ENCODE results near the gene NAALADL2.
"Not testable (repeated sequence)": the region's sequence is repeated elsewhere in the genome, so short reads cannot be mapped to it uniquely, and the experiment has no call there.

The NAALADL2 gene

GRCh38 chr3:175447521-175447920 lies 588.4 kb downstream of the NAALADL2 start:
- DNase-seq = no peak

- DNase-seq = no peak
These were observed 594.2 kb downstream of the NAALADL2 start for GRCh38 chr3:175453361-175453760.

- DNase-seq = no peak
These were observed 597.3 kb downstream of the NAALADL2 start for GRCh38 chr3:175456466-175456865.

GRCh38 chr3:175457301-175457700 lies 598.2 kb downstream of the NAALADL2 start:
- DNase-seq = no peak

- not testable (repeated sequence) for DNase-seq
These were observed 601.8 kb downstream of the NAALADL2 start for GRCh38 chr3:175460849-175461399.

GRCh38 chr3:175464362-175464761 lies 605.2 kb downstream of the NAALADL2 start:
- no peak for DNase-seq

GRCh38 chr3:175469124-175469523 lies 610.0 kb downstream of the NAALADL2 start:
- DNase-seq = no peak

GRCh38 chr3:175475765-175476164 lies 616.6 kb downstream of the NAALADL2 start:
- no peak for DNase-seq

GRCh38 chr3:175476489-175476888 lies 617.4 kb downstream of the NAALADL2 start:
- DNase-seq = no peak

GRCh38 chr3:175477651-175478224 lies 618.6 kb downstream of the NAALADL2 start:
- DNase-seq = no peak

- DNase-seq = no peak
These were observed 619.2 kb downstream of the NAALADL2 start for GRCh38 chr3:175478301-175478700.

- no peak for DNase-seq
These were observed 620.0 kb downstream of the NAALADL2 start for GRCh38 chr3:175479175-175479574.

GRCh38 chr3:175479800-175480199 lies 620.7 kb downstream of the NAALADL2 start:
- no peak for DNase-seq

GRCh38 chr3:175484666-175485065 lies 625.5 kb downstream of the NAALADL2 start:
- no peak for DNase-seq

- DNase-seq = no peak
These were observed 626.3 kb downstream of the NAALADL2 start for GRCh38 chr3:175485436-175485835.

GRCh38 chr3:175486255-175486654 lies 627.1 kb downstream of the NAALADL2 start:
- DNase-seq = no peak

- DNase-seq = no peak
These were observed 630.3 kb downstream of the NAALADL2 start for GRCh38 chr3:175489406-175489805.

- no peak for DNase-seq
These were observed 634.2 kb downstream of the NAALADL2 start for GRCh38 chr3:175493301-175493700.

- peak; percentile 19 for DNase-seq
These were observed 636.2 kb downstream of the NAALADL2 start for GRCh38 chr3:175495331-175495730.

- no peak for DNase-seq
These were observed 643.0 kb downstream of the NAALADL2 start for GRCh38 chr3:175502155-175502554.

GRCh38 chr3:175511219-175511785 lies 652.2 kb downstream of the NAALADL2 start:
- no peak for DNase-seq

GRCh38 chr3:175512700-175513099 lies 653.6 kb downstream of the NAALADL2 start:
- DNase-seq = no peak

GRCh38 chr3:175518459-175518858 lies 659.3 kb downstream of the NAALADL2 start:
- no peak for DNase-seq

GRCh38 chr3:175521406-175521805 lies 662.3 kb downstream of the NAALADL2 start:
- no peak for DNase-seq

GRCh38 chr3:175526191-175526590 lies 667.1 kb downstream of the NAALADL2 start:
- no peak for DNase-seq
